Type B pancreatic cell (in vitro differentiated cells): ENCODE measurements around the gene KIRREL3. TPM values are rescaled to one million over a fixed set of nuclear protein-coding genes. Genes with fewer than 3 reads are reported as not detected.

ENCODE experiments used
- DNase-seq: peaks from one replicate; pipeline ENCODE4 v3.0.0; 2021; ENCODE audit warnings: mixed read lengths; ENCODE audit not compliant: unreplicated experiment; ENCODE audit errors: extremely low spot score
- H3K27ac Mint-ChIP-seq: 2 replicates; pipeline ENCODE4 v1.8.0; 2021; ENCODE audit warnings: mild to moderate bottlenecking, mixed read lengths
- H3K27me3 Mint-ChIP-seq: 2 replicates; pipeline ENCODE4 v1.8.0; 2021; ENCODE audit warnings: mixed read lengths
- H3K36me3 Mint-ChIP-seq: 2 replicates; pipeline ENCODE4 v1.8.0; 2021; ENCODE audit warnings: mixed read lengths
- H3K4me1 Mint-ChIP-seq: one replicate; pipeline ENCODE4 v1.8.0; 2021; ENCODE audit warnings: mixed read lengths; ENCODE audit not compliant: unreplicated experiment
- H3K4me3 Mint-ChIP-seq: 2 replicates; pipeline ENCODE4 v1.8.0; 2021; ENCODE audit warnings: mild to moderate bottlenecking, mixed read lengths
- H3K9me3 Mint-ChIP-seq: 2 replicates; pipeline ENCODE4 v1.8.0; 2021; ENCODE audit warnings: mixed read lengths
- total RNA-seq: library from RNA; stranded (reverse); gene quantifications from 2 replicates; pipeline ENCODE4 v1.2.1, GENCODE V29; 2021; ENCODE audit warnings: low replicate concordance
- TF ChIP-seq, protein P1 (sequence below): fragments of 200-600 bp; sonication (generic); conservative IDR thresholded peaks from 2 replicates; pipeline ENCODE4 v1.5.0; 2021; ENCODE audit warnings: antibody characterized with exemption, mild to moderate bottlenecking

KIRREL3 gene
- total RNA-seq, 1 donor from 2014 or later, result 4.1 TPM

DNA sequence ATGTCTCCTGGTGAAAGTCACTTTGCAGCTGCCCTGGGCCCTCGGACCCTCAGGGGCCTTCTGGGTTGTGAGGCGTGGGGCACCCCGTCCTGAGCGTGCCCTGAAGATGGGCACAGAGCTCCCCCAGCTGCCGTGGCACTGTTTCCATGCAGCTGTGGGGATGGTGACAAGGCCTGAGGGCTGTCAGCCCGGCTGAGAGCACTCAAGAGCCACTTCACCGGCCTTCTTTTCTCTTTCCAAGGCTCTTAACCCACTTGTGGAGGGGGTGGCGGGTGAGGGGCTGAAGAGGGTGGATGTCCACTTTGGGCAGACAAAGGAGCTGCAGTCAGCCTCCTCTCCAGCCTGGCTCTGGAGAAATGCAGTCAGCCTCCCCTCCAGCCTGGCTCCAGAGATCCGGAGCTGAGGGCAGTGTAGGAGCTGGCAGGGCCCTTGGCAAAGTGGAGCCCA, 405.6 kb downstream of the KIRREL3 start:
- TF ChIP-seq, protein P1, sequence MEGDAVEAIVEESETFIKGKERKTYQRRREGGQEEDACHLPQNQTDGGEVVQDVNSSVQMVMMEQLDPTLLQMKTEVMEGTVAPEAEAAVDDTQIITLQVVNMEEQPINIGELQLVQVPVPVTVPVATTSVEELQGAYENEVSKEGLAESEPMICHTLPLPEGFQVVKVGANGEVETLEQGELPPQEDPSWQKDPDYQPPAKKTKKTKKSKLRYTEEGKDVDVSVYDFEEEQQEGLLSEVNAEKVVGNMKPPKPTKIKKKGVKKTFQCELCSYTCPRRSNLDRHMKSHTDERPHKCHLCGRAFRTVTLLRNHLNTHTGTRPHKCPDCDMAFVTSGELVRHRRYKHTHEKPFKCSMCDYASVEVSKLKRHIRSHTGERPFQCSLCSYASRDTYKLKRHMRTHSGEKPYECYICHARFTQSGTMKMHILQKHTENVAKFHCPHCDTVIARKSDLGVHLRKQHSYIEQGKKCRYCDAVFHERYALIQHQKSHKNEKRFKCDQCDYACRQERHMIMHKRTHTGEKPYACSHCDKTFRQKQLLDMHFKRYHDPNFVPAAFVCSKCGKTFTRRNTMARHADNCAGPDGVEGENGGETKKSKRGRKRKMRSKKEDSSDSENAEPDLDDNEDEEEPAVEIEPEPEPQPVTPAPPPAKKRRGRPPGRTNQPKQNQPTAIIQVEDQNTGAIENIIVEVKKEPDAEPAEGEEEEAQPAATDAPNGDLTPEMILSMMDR, result no peak
- peaks cover 37% of the 10 kb centered on the region for H3K4me1 Mint-ChIP-seq
- H3K4me3 Mint-ChIP-seq, result no peak overlapping the region

DNA sequence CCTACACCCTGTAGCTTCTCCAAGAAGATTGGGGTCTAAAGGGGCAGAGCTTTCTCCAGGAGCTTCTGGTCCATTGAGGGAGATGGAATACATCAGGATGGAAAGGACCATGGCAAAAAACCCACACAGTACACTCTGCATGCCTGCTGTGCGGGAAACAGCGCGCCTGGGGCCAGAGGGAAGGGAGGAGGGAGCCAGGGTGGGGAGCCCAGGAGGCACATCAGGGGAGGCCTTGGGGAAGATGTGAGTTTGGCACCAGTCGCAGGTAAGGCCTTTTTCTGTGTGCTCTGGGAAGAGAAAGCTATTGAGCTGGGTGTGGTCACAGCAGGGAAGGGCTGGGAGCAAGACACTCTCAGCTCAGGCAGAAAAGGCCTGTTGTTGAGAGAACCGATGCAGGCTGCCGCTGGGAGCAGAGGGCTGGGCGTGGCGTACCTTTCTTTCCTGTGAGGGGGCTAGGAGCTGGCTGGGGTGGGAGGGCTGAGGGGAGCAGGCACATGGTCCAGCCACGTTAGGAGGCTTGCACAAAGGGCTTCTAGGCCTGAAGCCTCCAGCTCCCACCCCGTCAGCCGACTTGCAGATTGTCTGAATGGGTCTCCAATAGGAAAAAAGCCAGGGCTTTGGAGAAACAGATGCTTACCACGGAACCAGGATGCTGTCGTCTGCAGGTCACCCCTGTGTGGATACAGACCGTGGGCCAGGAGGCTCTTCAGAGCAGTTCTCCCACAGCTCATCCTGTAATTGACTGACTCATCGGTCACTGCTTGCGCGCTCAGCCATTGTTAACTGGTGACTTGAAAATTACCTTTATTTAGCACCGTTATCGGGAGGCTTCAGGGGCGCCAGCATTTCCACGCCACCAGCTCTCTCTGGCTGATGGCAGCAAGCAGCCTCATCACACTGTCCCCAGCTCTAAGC, 407.8 kb downstream of the KIRREL3 start:
- DNase-seq, result no peak
- peaks cover 39% of the 10 kb centered on the region for H3K4me1 Mint-ChIP-seq
- no peak overlapping the region for H3K27ac Mint-ChIP-seq
- H3K36me3 Mint-ChIP-seq, result no peaks in the 10 kb centered on the region
- peaks cover 23% of the 10 kb centered on the region for H3K27me3 Mint-ChIP-seq
- TF ChIP-seq, protein P1, result no peak
- H3K4me3 Mint-ChIP-seq, result no peak overlapping the region
- H3K9me3 Mint-ChIP-seq, result no peaks in the 10 kb centered on the region

More for the DNA sequence above, 405.6 kb downstream of the KIRREL3 start:
- DNase-seq, result no peak
- peak overlapping the region; percentile 18 for H3K27ac Mint-ChIP-seq
- no peaks in the 10 kb centered on the region for H3K9me3 Mint-ChIP-seq
- peaks cover 26% of the 10 kb centered on the region for H3K27me3 Mint-ChIP-seq
- no peaks in the 10 kb centered on the region for H3K36me3 Mint-ChIP-seq

DNA sequence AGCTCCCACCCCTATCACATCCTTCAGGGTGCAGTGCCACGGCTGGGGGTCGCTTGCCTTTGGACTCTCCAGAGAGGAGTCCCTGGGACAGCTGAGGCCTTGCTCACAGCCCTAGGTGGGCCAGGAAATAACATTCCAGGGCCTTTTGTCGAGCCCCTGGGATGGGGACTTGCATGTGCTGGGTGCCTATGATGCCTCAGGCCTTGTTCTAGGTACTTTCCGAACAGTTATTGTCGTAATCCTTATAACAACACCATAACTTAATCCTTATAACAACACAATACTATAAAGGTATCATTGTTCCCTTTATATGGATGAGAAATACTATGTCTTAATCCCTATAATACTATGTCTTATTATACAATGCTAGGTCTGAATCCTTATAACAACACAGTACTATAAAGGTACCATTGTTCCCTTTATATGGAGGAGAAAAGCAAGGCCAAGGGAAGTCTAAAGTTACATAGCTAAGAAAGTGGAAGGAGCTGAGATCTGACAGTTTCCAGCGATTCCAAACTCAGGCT, 408.5 kb downstream of the KIRREL3 start:
- no peaks in the 10 kb centered on the region for H3K36me3 Mint-ChIP-seq
- DNase-seq, result no peak
- TF ChIP-seq, protein P1, result no peak
- H3K9me3 Mint-ChIP-seq, result no peaks in the 10 kb centered on the region
- H3K4me3 Mint-ChIP-seq, result no peak overlapping the region
- peaks cover 23% of the 10 kb centered on the region for H3K27me3 Mint-ChIP-seq
- peaks cover 39% of the 10 kb centered on the region for H3K4me1 Mint-ChIP-seq
- no peak overlapping the region for H3K27ac Mint-ChIP-seq

DNA sequence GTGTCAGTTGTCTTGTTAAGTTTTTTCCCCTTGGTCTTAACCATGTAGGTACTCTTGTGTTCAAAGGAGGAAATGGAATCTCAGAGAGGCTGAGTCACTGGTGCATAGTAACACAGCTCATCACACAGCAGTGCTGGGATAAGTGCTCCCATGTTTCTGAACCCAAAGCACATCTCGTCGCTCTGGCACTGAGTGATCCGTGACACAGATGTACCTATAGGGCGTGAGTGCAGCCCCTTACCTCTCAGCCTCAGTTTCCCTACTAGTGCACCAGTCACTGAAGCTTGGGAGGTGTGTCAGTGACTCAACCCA, 411.1 kb downstream of the KIRREL3 start:
- Mint-ChIP-seq H3K27ac (no peak overlapping the region), H3K9me3 (no peaks in the 10 kb centered on the region), H3K27me3 (peaks cover 20% of the 10 kb centered on the region), H3K36me3 (no peaks in the 10 kb centered on the region), H3K4me3 (no peak overlapping the region), H3K4me1 (peaks cover 37% of the 10 kb centered on the region)
- DNase-seq, result no peak
- TF ChIP-seq, protein P1, result no peak

DNA sequence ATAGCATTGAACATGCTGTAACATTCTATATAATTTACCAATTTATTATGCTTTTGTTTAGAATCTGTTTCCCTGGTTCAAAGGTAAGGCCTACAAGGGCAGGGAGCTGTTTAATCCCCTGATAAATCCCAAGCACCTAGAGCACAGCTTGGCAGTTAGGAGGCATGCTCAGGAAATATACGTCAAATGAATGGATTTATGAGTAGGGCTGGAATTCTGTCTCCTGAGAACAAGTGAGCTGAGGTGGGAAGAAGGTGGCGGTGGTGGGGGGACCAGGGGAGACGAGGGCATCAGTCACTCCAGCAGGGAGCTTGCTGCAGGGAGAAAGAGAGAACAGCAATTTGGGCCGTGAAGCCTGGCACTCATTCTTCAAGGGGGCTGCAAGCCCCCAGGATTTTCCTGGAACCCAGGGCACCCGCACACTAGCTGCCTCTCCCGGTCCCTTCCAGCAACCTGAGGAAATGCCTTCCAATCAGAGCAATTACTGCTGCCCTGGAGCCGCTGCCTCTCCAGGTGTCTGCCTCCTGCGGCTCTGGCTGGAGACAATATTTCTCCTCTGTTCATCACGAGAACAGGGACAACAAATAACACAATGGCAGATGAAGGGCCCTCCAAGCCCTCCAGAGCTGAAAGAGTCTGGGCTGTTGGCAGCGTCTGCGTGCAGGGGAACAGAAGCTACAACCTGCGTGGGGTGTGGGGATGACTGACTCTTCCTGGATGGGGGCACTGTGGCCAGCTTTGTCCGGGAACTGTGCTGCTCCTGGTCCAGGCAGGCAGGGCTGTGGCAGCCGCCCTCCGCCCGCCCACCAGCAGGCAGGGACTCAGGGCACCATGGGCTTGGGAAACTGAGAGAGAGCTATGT, 411.7 kb downstream of the KIRREL3 start:
- H3K9me3 Mint-ChIP-seq, result no peaks in the 10 kb centered on the region
- TF ChIP-seq, protein P1, result no peak
- DNase-seq, result no peak
- H3K4me1 Mint-ChIP-seq, result peaks cover 32% of the 10 kb centered on the region
- H3K27ac Mint-ChIP-seq, result no peak overlapping the region
- H3K36me3 Mint-ChIP-seq, result no peaks in the 10 kb centered on the region
- no peak overlapping the region for H3K4me3 Mint-ChIP-seq
- H3K27me3 Mint-ChIP-seq, result peaks cover 19% of the 10 kb centered on the region
